Hepatocyte (in vitro differentiated cells): Measurements from ENCODE around the gene OR4K15.

ENCODE experiments used
- CTCF ChIP-seq: fragments of 200-600 bp; sonication (generic); IDR thresholded peaks from 2 replicates; pipeline ENCODE4 v1.5.1; 2016; ENCODE audit warnings: antibody characterized with exemption, mild to moderate bottlenecking; ENCODE audit not compliant: poor library complexity
- EZH2phosphoT487 ChIP-seq: fragments of 200-600 bp; sonication (generic); IDR thresholded peaks from one replicate; pipeline ENCODE4 v1.6.1; 2018; ENCODE audit warnings: antibody characterized with exemption, mild to moderate bottlenecking, low read depth, moderate library complexity; ENCODE audit not compliant: unreplicated experiment, severe bottlenecking

- TF ChIP-seq CTCF (no peak), EZH2phosphoT487 (no peak)
Measured at GRCh38 chr14:19974844-19975243, 547 bp upstream of the OR4K15 start.
